Measurements from ENCODE around the gene CARNS1.
A peak's percentile ranks its signal among the peaks of the same experiment; 100 is the strongest.

CARNS1 gene

GRCh38 chr11:67437809-67438157 lies 22.3 kb downstream of the CARNS1 start:
- H3K4me3 ChIP-seq (ENCODE audit: low read depth, low read length): no peak overlapping the region
- TF ChIP-seq CTCF (IDR thresholded peaks at IDR 0.05; ENCODE audit: control insufficient read depth, extremely low read depth, insufficient read depth): no peak
- no peak for DNase-seq (ENCODE audit: low read depth)

- H3K4me3 ChIP-seq (ENCODE audit: low read depth, low read length): no peak overlapping the region
- no peak for TF ChIP-seq CTCF (IDR thresholded peaks at IDR 0.05; ENCODE audit: control insufficient read depth, extremely low read depth, insufficient read depth)
- DNase-seq (ENCODE audit: low read depth): no peak
These were observed 22.9 kb downstream of the CARNS1 start for GRCh38 chr11:67438158-67438902.

GRCh38 chr11:67439321-67440228 lies 24.1 kb downstream of the CARNS1 start:
- DNase-seq (ENCODE audit: low read depth): no peak
- peak; percentile 23 for TF ChIP-seq CTCF (IDR thresholded peaks at IDR 0.05; ENCODE audit: control insufficient read depth, extremely low read depth, insufficient read depth)
- H3K4me3 ChIP-seq (ENCODE audit: low read depth, low read length): no peak overlapping the region

- TF ChIP-seq CTCF (IDR thresholded peaks at IDR 0.05; ENCODE audit: control insufficient read depth, extremely low read depth, insufficient read depth): no peak
- DNase-seq (ENCODE audit: low read depth): no peak
- no peak overlapping the region for H3K4me3 ChIP-seq (ENCODE audit: low read depth, low read length)
These were observed 25.0 kb downstream of the CARNS1 start for GRCh38 chr11:67440229-67441097.

GRCh38 chr11:67441098-67441563 lies 25.7 kb downstream of the CARNS1 start:
- DNase-seq (ENCODE audit: low read depth): no peak
- TF ChIP-seq CTCF (IDR thresholded peaks at IDR 0.05; ENCODE audit: control insufficient read depth, extremely low read depth, insufficient read depth): no peak
- H3K4me3 ChIP-seq (ENCODE audit: low read depth, low read length): no peak overlapping the region

GRCh38 chr11:67441731-67442351 lies 26.4 kb downstream of the CARNS1 start:
- TF ChIP-seq CTCF (IDR thresholded peaks at IDR 0.05; ENCODE audit: control insufficient read depth, extremely low read depth, insufficient read depth): no peak
- no peak for DNase-seq (ENCODE audit: low read depth)
- H3K4me3 ChIP-seq (ENCODE audit: low read depth, low read length): peak overlapping the region; percentile 95

All from LNCaP clone FGC (cell line).